SKM-1 treated with dmso at 0.1 percent for 144 hours (cell line): Measurements from ENCODE around the gene MACC1.
"Not testable (repeated sequence)": the region's sequence is repeated elsewhere in the genome, so short reads cannot be mapped to it uniquely, and the experiment has no call there.

Experiments
- DNase-seq: peaks from one replicate; lab custom pipeline; 2025; ENCODE audit not compliant: unreplicated experiment; lab: John Stamatoyannopoulos, UW

Gene MACC1

GRCh38 chr7:20133803-20134202 is 83.4 kb downstream of the MACC1 start:
- no peak for DNase-seq

DNA sequence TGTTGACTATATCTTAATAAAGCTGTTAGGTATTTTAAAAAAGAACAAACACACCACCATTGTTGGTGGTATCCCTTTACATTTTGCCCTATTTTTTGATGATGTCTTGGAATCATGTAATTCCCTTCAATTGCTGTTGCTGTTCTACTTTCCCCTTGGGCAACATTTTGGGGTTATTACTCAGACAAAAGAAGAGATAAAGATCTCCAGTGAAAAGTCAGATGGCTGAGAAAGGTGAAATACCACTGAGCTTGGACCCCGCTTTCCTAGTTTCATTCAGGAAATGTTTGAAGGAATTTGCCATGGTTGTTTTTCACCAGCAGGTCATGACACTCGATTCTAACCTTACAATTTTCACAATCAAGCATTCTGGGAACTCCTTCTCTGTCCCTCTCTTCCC is 84.6 kb downstream of the MACC1 start:
- no peak for DNase-seq

DNA sequence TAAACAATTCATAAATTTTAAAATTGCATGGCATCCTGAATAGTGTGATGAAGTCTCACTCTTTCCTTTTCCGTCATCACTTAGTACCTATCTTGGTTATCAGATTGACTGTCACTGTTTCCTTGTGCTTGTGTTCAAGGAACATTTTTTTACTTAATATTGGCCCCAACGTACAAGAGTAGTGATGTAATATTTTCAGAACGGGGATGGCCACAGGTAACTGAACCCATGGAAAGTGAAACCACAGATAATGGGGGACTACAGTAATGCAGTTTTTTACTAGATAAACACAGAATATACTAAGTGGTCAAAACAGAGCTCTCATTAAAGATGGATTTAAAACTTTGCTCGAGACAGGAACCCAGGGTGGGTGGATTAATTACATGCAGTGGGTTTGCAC is 85.4 kb downstream of the MACC1 start:
- no peak for DNase-seq

- no peak for DNase-seq
Observed at GRCh38 chr7:20129920-20130319, 87.3 kb downstream of the MACC1 start.

GRCh38 chr7:20128001-20128400 is 89.2 kb downstream of the MACC1 start:
- no peak for DNase-seq

- not testable (repeated sequence) for DNase-seq
Observed at GRCh38 chr7:20126060-20126459, 91.1 kb downstream of the MACC1 start.

- DNase-seq, result not testable (repeated sequence)
Observed at GRCh38 chr7:20124087-20124486, 93.1 kb downstream of the MACC1 start.

- DNase-seq, result not testable (repeated sequence)
Observed at GRCh38 chr7:20122653-20123316, 94.4 kb downstream of the MACC1 start.

DNA sequence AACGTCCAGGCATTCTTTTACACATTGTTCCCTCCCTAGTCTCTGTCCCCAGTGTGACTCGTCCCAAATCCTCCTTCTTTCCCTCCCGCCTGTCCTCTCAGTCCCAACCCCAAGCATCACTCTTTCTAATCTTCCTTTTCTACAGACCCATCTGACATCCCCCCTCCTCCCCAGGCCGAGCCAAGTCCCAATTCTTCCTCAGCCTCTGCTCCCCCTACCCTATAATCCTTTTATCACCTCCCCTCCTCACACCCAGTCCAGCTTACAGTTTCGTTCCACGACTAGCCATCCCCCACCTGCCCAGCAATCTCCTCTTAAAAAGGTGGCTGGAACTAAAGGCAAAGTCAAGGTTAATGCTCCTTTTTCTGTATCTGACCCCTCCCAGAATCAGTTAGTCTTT is 95.1 kb downstream of the MACC1 start:
- DNase-seq, result no peak

DNA sequence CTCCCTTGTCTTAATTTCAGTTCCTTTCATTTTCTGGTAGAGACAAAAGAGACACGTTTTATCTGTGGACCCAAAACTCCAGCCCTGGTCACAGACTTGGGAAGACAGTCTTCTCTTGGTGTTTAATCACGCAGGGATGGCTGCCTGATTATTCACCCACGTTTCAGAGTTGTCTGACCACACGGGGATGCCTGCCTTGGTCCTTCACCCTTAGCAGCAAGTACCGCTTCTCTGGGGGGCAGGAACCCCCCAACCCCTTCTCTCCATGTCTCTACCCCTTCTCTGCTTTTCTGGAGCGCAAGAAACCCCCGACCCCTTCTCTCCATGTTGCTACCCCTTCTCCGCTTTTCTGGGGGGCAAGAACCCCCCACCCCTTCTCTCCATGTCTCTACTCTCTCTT is 95.8 kb downstream of the MACC1 start:
- no peak for DNase-seq

DNA sequence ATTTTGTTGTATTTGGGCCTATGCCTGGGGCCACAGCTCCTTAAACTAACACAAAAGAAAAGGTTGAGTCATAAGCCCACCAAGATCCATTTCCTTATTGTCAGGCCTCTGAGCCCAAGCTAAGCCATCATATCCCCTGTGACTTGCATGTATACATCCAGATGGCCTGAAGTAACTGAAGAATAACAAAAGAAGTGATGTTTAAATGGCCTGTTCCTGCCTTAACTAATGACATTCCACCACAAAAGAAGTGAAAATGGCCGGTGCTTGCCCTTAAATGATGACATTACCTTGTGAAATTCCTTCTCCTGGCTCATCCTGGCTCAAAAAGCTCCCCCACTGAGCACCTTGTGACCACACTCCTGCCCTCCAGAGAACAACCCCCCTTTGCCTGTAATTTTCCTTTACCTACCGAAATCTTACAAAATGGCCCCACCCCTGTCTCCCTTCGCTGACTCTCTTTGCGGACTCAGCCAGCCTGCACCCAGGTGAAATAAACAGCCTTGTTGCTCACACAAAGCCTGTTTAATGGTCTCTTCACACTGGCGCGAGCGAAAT is 96.5 kb downstream of the MACC1 start:
- not testable (repeated sequence) for DNase-seq

GRCh38 chr7:20116869-20117268 is 100.3 kb downstream of the MACC1 start:
- DNase-seq, result no peak

GRCh38 chr7:20114468-20114867 is 102.7 kb downstream of the MACC1 start:
- DNase-seq, result peak; percentile 98

DNA sequence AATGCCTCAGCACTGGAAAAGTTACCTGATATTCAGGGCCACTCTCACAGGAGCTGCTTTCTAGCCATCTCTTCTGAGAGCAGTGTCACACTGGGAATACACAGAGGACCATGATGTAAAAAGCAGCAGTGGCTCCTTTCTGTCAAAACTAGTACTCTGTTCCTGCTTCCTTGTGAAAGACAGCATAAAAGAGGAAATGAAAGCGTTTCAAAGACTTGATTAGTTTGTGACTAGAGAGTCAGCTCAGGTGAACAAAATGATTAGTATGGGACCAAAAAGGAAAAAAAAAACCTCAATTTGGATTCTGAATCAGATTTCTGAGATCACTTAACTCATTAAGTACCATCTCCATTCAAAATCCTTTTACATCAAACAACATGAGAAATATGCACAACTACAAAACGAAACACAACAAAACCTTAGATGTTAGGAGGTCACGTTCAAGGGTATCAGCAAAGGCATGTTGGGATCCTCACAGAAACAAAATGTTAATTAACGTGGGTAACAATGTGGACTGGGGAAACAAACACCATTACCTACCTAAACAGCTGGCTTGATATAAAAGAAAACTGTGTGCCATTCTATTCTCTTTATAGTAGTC is 103.7 kb downstream of the MACC1 start:
- DNase-seq, result peak; percentile 79

DNA sequence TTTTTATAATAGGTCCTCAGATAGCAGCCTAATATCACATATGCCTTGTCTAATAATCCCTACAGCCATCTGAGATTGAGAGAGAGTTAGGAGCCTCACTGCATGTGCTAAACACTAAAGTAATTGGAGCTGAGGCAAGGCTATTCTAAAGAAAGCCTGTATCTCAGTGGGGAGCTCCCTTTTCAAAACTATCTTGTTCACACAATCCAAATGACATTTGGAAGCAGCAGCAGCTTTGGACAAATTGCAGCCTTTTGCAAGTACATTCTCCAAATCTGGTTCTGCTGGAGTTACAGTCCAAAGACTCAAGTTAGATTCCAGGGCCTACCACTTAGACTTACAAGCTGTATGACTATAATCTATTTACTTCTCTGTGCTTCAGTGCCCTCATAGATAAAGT is 104.5 kb downstream of the MACC1 start:
- DNase-seq, result no peak

GRCh38 chr7:20111821-20112542 is 105.2 kb downstream of the MACC1 start:
- no peak for DNase-seq

DNA sequence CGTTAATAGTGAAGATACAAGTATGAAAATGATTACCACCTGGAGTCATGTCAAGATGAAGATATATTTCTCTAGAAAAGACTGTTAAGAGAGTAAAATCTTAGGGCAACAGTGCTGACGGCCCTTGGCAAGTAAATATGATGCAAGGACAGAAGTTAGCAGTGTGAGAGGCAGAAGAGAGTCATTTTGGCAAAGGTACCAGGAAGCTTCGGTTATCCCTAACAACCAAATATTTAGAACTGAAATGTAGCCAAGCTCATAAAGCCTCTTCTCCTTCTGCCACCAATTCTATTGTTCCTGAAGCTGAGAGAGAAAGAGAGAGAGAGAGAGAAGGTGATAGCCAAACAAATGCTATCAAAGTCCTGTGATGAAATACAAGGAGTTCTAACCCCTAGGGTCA is 109.6 kb downstream of the MACC1 start:
- no peak for DNase-seq

DNA sequence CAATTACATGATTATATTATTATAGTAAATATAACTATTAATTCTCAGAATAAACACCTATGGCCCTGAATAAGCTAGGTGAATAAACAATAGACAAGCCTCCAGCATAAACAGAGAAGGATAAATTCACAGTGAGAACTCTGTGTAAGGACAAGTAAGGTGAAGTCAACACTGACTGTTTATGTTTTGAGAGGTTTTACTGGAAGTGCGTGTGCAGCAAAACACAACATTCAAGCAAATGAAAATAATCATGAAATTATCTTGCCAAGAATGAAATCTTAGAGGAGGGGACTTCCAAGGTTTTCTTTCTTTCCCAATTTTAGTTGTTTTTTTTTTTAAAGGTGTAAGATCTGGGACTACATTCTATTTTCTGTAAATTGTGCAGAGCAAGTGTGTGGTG is 112.5 kb downstream of the MACC1 start:
- no peak for DNase-seq

DNA sequence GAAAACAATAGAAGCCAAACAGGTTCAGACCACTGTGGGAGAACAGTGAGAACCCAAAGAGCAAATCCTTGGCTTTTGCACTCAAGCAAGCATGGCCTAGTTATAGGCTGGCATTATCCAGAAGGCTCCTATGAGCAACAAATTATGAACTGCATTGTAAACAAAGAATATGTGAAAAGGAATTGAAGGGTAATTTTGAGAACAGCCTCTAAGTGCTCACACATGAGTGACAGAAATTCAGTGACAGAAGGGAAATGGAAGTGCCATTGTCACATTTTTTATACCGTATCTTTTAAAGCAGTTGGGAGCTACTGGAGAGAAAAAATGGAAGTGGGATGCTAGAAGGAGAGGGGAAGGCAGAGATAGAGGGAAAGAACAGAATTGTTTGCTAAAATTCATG is 114.2 kb downstream of the MACC1 start:
- DNase-seq, result no peak

- no peak for DNase-seq
Observed at GRCh38 chr7:20095862-20096261, 121.3 kb downstream of the MACC1 start.

DNA sequence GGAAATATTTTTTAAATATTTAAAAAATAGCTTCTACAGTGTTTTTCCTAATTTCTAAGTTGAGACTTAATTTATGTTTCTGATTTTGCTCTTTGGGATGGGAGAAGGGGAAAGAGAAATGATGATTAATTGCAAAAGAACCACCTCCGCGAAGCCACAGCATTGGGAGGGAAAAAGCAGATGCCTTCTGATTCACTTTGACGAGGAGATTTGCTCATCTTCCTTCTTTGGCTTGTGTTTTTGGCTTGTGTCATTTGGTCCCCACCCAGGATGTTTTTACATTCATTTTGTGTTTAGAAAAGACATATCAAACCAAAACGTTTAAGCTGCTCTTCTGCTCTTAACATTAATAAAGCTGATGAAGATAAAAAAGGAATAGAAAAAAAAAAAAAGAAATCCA is 121.7 kb downstream of the MACC1 start:
- no peak for DNase-seq

DNA sequence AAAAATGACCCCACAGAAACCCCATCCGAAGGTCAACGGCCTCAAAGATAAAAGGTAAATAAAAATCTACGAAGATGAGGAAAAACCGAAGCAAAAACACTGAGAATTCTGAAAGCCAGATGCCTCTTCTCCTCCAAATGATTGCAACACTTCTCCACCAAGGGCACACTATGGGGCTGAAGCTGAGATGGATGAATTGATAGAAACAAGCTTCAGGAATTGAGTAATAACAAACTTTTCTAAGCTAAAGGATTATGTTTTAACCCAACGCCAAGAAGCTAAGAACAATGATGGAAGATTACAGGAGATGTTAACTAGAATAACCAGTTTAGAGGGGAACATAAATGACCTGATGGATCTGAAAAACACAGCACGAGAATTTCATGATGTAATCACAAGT is 127.8 kb downstream of the MACC1 start:
- DNase-seq, result no peak
